ENCODE results near the gene PRCC. TPM values are rescaled to one million over a fixed set of nuclear protein-coding genes. Genes with fewer than 3 reads are reported as not detected.

Gene PRCC
- total and polyA plus RNA-seq, 9 donors, result 22.7 to 75.7 (median 62.1) TPM

DNA sequence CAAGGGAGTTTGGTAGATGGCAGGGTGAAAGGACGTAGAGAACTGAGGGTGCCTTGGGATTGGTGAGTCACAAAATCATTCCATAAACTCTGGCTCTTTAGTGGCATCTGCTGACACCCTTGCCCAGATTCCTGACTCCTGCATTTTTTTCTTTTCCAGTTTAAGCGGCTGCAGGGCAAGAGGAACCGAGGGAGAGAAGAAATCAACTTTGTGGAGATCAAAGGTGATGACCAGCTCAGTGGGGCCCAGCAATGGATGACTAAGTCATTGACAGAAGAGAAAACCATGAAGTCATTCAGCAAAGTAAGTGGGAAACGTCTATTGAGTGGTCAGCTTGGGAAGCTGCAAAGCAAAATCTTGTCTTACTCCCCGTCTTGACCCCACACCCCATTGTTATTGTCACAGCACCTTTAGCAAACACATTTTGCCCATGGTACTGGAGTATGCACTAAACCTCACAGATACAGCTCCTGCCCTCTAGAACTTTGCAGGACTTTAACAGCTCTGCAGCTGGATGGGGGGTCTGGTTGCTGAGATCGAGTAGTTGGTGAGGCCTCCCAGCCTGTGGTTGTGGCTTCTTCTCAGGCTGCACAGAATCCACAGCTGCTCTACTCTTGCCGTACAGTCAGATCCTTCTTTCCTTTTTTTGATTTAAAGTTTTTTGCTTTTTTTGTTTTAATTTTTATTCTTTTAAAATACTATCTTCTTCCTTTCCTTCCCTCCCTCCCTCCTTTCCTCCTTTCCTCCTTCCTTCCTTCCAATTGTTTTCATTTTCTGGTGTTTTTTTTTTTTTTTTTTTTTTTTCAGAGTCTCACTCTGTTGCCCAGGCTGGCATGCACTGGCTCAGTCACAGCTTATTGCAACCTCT, 27.4 kb downstream of the PRCC start:
- 80% methylated on average over 1 of the region's 7 CpGs for WGBS (ENCODE audit: insufficient coverage)
- Histone ChIP-seq H3K27me3 (ENCODE audit: control insufficient read depth, insufficient read depth, low read length) (no peaks in the 10 kb centered on the region), H3K36me3 (ENCODE audit: control insufficient read depth, insufficient read depth, low read length) (peaks cover 75% of the 10 kb centered on the region), H3K4me3 (ENCODE audit: low read length) (no peak overlapping the region), H3K27ac (ENCODE audit: low read length) (no peak overlapping the region), H3K4me1 (ENCODE audit: control insufficient read depth, insufficient read depth, low read length) (no peaks in the 10 kb centered on the region), H3K9me3 (replicated peaks; ENCODE audit: control insufficient read depth, low read depth, low read length) (no peaks in the 10 kb centered on the region)
- DNase-seq, result no peak

DNA sequence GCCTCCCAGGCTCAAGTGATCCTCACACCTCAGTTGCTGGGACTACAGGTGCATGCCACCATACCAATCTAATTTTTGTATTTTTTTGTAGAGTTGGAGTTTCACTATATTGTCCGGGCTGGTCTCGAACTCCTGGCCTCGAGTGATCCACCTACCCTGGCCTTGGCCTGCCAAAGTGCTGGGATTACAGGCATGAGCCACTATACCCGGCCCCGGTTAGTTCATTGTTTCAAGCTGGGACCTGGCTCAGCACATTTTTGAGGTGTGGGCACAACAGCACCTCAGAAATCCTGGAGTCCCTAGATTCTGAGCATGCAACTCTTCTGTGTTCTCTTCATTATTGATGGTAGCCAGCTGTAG, 28.0 kb downstream of the PRCC start:
- no peaks in the 10 kb centered on the region for H3K27me3 ChIP-seq (ENCODE audit: control insufficient read depth, insufficient read depth, low read length)
- H3K4me1 ChIP-seq (ENCODE audit: control insufficient read depth, insufficient read depth, low read length), result peaks cover 3% of the 10 kb centered on the region
- no peak for DNase-seq
- peaks cover 76% of the 10 kb centered on the region for H3K36me3 ChIP-seq (ENCODE audit: control insufficient read depth, insufficient read depth, low read length)
- no peaks in the 10 kb centered on the region for H3K9me3 ChIP-seq (replicated peaks; ENCODE audit: control insufficient read depth, low read depth, low read length)
- WGBS (ENCODE audit: insufficient coverage), result 95% methylated on average over 4 of the region's 5 CpGs
- no peak overlapping the region for H3K4me3 ChIP-seq (ENCODE audit: low read length)
- H3K27ac ChIP-seq (ENCODE audit: low read length), result no peak overlapping the region

DNA sequence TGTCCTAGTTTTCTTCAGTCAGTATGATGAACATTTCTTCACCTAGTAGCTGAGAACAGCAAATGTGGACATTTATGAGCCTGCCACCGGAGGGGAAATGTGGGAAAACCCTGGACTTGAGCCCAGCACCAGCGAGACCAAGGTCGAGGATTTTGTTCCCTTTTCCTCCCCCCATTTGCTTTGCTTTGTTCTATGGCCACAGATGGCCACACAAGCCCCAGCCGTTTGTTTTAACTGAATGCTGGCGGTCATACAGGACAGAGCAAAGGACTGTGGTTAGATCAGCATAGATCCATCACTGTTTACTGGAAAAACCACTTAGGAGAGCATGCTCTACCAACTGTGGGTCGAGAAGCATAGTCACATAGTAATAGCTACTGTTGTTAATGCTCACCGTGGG, 28.5 kb downstream of the PRCC start:
- 79% methylated on average over 2 of the region's 7 CpGs for WGBS (ENCODE audit: insufficient coverage)
- H3K36me3 ChIP-seq (ENCODE audit: control insufficient read depth, insufficient read depth, low read length), result peaks cover 80% of the 10 kb centered on the region
- no peaks in the 10 kb centered on the region for H3K27me3 ChIP-seq (ENCODE audit: control insufficient read depth, insufficient read depth, low read length)
- no peak overlapping the region for H3K27ac ChIP-seq (ENCODE audit: low read length)
- DNase-seq, result no peak
- H3K4me3 ChIP-seq (ENCODE audit: low read length), result no peak overlapping the region
- H3K9me3 ChIP-seq (replicated peaks; ENCODE audit: control insufficient read depth, low read depth, low read length), result no peaks in the 10 kb centered on the region
- peaks cover 5% of the 10 kb centered on the region for H3K4me1 ChIP-seq (ENCODE audit: control insufficient read depth, insufficient read depth, low read length)

DNA sequence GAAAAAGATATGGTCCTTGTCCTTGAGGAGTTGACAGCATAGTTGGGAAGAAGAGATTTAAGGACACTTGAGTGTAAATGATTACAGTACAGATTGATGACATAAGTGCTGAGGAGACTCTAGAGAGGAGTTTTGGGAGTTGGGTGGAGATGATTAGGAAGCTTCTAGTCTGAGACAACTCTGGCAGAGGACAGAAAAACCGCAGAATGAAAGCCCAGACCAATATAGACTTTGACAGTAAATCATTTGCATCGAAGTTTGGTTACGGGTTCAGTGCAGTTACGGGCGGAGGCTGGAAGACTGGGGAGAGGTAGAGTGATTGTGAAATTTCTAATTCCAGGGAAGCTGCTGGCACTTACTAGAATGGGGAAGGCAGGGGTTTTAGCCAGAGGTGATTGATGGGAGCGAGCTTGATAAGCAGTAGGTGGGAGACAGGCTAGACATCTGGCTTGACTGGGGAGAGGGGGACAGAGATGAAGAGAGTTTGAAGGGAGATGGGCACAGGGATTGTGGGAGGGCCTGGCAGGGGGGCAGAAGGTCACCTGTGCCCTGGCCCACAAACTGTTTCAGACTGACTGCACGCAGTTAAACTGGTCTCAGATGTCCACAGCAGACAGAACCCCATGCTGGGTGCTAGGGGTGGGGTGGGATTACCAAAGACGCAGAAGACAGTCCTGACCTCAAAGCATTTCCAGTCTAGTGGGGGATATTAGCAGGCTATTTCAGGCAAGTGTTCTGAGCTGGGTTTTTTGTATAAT, 29.2 kb downstream of the PRCC start:
- H3K4me1 ChIP-seq (ENCODE audit: control insufficient read depth, insufficient read depth, low read length), result peaks cover 11% of the 10 kb centered on the region
- no peak overlapping the region for H3K4me3 ChIP-seq (ENCODE audit: low read length)
- peaks cover 79% of the 10 kb centered on the region for H3K36me3 ChIP-seq (ENCODE audit: control insufficient read depth, insufficient read depth, low read length)
- no peaks in the 10 kb centered on the region for H3K27me3 ChIP-seq (ENCODE audit: control insufficient read depth, insufficient read depth, low read length)
- 68% methylated on average over 7 of the region's 8 CpGs for WGBS (ENCODE audit: insufficient coverage)
- no peak for DNase-seq
- H3K9me3 ChIP-seq (replicated peaks; ENCODE audit: control insufficient read depth, low read depth, low read length), result no peaks in the 10 kb centered on the region
- no peak overlapping the region for H3K27ac ChIP-seq (ENCODE audit: low read length)

DNA sequence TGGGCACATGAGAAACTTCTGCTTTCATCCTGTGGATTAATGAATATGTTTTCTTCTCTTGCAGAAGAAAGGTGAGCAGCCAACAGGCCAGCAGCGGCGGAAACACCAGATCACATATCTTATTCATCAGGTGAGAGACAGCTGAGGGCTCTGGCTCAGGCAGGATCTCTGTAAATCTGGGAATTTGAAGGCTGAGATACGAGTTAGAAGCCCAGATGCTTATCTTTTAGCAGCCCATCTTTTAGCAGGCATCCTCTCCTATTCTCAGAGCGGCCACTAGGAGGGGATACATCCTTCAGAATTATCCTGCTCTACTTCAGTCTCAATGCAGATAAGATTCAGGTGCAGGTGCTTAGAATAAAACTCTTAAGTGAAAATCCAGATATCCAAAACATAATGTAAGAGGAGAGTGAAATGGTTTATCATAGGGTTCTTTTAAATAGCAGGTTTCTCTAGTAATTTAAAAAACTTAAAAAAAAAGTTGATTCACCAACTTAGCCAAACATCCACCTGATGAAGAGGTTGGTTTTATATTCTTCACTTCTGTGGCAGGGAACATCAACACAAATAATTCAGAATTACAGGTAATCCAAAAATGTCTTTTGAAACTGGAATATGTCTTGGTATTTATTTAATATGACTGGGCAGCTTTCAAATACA, 30.0 kb downstream of the PRCC start:
- peaks cover 16% of the 10 kb centered on the region for H3K4me1 ChIP-seq (ENCODE audit: control insufficient read depth, insufficient read depth, low read length)
- no peak overlapping the region for H3K27ac ChIP-seq (ENCODE audit: low read length)
- DNase-seq, result peak; percentile 67
- no peak overlapping the region for H3K4me3 ChIP-seq (ENCODE audit: low read length)
- no peaks in the 10 kb centered on the region for H3K27me3 ChIP-seq (ENCODE audit: control insufficient read depth, insufficient read depth, low read length)
- WGBS (ENCODE audit: insufficient coverage), result no CpG with 5 or more reads among the region's 4 CpGs
- no peaks in the 10 kb centered on the region for H3K9me3 ChIP-seq (replicated peaks; ENCODE audit: control insufficient read depth, low read depth, low read length)
- H3K36me3 ChIP-seq (ENCODE audit: control insufficient read depth, insufficient read depth, low read length), result peaks cover 78% of the 10 kb centered on the region

DNA sequence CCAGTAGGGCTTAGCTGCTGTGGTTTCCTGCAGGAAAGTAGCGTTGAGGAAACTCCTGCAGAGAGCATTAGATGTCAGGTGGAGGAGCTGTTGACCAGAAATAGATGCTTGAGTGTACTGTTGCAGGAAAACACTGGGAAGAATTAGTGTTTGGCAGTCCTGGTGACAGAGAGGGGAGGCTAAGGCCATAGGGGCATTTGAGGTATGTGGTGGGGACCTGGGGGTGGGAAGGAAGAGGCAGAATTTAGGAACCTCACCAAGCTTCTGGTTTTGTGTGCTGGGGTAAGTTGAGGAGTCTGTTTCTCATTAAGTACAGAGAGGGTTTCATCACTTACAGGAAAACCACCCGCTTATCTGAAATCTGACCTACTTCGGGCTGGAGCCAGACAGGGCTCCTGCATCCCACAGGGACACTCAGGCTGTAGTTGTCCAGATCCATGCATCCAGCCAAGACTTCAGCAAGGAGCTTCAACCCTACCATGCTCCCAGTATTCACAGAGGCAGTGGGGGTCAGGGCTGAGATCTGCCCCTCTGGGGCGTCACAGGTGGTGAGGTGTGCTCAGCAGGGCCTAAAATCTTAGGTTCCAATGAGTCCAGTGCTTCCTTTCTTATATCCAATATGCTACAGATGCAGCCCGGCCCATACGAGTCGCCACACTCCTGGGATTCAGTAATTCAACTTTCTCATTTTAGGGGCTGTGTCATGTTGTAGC, 34.2 kb downstream of the PRCC start:
- Histone ChIP-seq H3K9me3 (replicated peaks; ENCODE audit: control insufficient read depth, low read depth, low read length) (no peaks in the 10 kb centered on the region), H3K27ac (ENCODE audit: low read length) (peak overlapping the region; percentile 15), H3K4me1 (ENCODE audit: control insufficient read depth, insufficient read depth, low read length) (peaks cover 40% of the 10 kb centered on the region), H3K4me3 (ENCODE audit: low read length) (no peak overlapping the region), H3K36me3 (ENCODE audit: control insufficient read depth, insufficient read depth, low read length) (peaks cover 43% of the 10 kb centered on the region), H3K27me3 (ENCODE audit: control insufficient read depth, insufficient read depth, low read length) (no peaks in the 10 kb centered on the region)
- DNase-seq, result peak; percentile 80
- WGBS (ENCODE audit: insufficient coverage), result 30% methylated on average over 2 of the region's 7 CpGs

DNA sequence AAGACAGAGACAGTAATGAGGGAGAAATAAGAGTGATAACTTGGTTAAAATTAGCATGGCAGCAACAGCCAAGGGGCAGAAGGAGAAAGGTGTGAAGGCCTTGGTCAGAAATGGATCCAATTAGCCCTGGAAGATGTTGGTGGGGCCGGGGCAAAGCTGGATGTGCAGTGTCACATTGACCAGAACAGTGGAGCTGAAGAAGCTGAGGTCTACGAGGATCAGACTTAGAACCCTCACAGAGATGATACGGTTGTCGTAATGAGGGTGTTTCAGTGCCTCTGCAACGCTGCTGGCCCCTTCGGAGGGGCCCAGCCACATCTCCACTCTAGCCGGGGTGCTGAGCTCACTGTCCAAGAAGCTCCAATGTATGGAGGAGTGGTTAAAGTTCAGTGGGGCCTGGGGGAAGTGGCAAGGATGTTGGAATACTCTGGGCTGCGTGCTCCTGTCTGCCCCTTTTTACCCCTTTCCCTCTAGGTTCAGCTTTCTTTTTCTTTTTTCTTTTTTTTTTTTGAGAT, 35.1 kb downstream of the PRCC start:
- H3K27me3 ChIP-seq (ENCODE audit: control insufficient read depth, insufficient read depth, low read length), result no peaks in the 10 kb centered on the region
- no peak overlapping the region for H3K4me3 ChIP-seq (ENCODE audit: low read length)
- H3K9me3 ChIP-seq (replicated peaks; ENCODE audit: control insufficient read depth, low read depth, low read length), result no peaks in the 10 kb centered on the region
- H3K36me3 ChIP-seq (ENCODE audit: control insufficient read depth, insufficient read depth, low read length), result peaks cover 36% of the 10 kb centered on the region
- H3K27ac ChIP-seq (ENCODE audit: low read length), result no peak overlapping the region
- WGBS (ENCODE audit: insufficient coverage), result 79% methylated on average over 1 of the region's 8 CpGs
- no peak for DNase-seq
- peaks cover 44% of the 10 kb centered on the region for H3K4me1 ChIP-seq (ENCODE audit: control insufficient read depth, insufficient read depth, low read length)

DNA sequence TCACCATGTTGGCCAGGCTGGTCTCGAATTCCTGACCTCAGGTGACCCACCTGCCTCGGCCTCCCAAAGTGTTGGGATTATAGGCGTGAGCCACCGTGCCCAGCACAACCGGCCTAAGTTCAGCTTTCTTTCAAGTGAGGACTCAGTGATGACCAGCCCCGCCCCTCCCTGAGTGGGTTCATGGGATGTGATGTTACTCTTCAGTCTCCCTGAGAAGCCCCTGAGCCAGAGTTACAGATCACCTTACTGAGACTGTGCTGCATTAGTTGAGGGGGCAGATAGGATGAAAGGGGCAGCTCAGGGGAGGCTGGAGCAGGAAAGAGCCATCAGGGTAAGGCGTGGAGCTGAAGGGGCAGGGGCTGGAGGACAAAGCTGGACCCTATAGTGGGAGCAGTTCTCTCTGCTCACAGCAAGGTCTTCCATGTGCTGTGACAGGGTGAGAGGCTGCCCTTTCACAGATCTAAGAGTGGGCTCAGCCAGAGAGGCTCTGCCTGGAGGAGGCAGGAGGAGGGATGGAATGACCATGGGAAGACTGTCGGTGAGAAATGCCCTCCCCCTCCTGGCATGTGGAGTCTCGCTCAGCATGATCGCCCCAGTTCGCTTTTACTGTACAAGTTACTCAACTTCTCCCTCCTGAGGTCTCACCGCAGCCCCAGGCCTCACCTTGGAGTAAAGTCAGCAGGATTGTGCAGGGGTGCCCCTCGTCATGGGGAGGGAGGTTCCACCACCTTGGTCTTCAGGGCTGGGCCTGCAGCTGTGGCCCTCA, 35.9 kb downstream of the PRCC start:
- H3K36me3 ChIP-seq (ENCODE audit: control insufficient read depth, insufficient read depth, low read length), result peaks cover 33% of the 10 kb centered on the region
- no peaks in the 10 kb centered on the region for H3K9me3 ChIP-seq (replicated peaks; ENCODE audit: control insufficient read depth, low read depth, low read length)
- WGBS (ENCODE audit: insufficient coverage), result 70% methylated on average over 7 of the region's 13 CpGs
- DNase-seq, result no peak
- H3K27ac ChIP-seq (ENCODE audit: low read length), result no peak overlapping the region
- peaks cover 44% of the 10 kb centered on the region for H3K4me1 ChIP-seq (ENCODE audit: control insufficient read depth, insufficient read depth, low read length)
- no peak overlapping the region for H3K4me3 ChIP-seq (ENCODE audit: low read length)
- H3K27me3 ChIP-seq (ENCODE audit: control insufficient read depth, insufficient read depth, low read length), result no peaks in the 10 kb centered on the region

DNA sequence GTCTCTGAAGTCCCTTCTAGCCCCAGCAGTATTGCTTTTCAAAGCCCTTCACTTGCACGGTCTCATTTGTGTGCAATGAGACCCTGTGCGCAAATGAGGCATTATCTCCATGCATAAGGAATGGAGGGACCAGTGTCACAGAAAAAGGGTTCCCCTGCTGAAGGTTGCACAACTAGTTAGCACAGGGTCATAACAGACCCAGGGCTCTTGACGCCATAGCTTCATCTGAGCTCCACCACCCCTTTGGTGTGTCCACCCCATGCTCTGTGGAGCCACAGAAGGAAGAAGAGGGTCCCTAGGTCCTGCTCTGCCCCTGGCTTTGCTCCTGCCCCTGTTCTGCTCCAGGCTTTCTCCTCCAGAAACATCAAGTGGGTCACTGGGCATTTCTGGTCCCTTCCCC, 36.7 kb downstream of the PRCC start:
- no peak for DNase-seq
- WGBS (ENCODE audit: insufficient coverage), result 48% methylated on average over 3 of the region's 3 CpGs
- Histone ChIP-seq H3K36me3 (ENCODE audit: control insufficient read depth, insufficient read depth, low read length) (peaks cover 32% of the 10 kb centered on the region), H3K27me3 (ENCODE audit: control insufficient read depth, insufficient read depth, low read length) (peaks cover 2% of the 10 kb centered on the region), H3K4me1 (ENCODE audit: control insufficient read depth, insufficient read depth, low read length) (peaks cover 44% of the 10 kb centered on the region), H3K9me3 (replicated peaks; ENCODE audit: control insufficient read depth, low read depth, low read length) (no peaks in the 10 kb centered on the region), H3K27ac (ENCODE audit: low read length) (no peak overlapping the region), H3K4me3 (ENCODE audit: low read length) (no peak overlapping the region)

All from muscle of leg (tissue), 11 donors.